SH-SY5Y (cell line): Measurements from ENCODE around the gene ASCC2.
A peak's percentile ranks its signal among the peaks of the same experiment; 100 is the strongest.

Experiments
- GATA2 ChIP-seq: IDR thresholded peaks from 2 replicates; pipeline ENCODE4 v1.6.1; 2011; ENCODE audit warnings: mild to moderate bottlenecking, low read depth, low read length
- GATA3 ChIP-seq: IDR thresholded peaks from 2 replicates; pipeline ENCODE4 v1.6.1; 2011; ENCODE audit warnings: low read depth, mild to moderate bottlenecking, low read length, moderate library complexity

ASCC2 gene, protein sequence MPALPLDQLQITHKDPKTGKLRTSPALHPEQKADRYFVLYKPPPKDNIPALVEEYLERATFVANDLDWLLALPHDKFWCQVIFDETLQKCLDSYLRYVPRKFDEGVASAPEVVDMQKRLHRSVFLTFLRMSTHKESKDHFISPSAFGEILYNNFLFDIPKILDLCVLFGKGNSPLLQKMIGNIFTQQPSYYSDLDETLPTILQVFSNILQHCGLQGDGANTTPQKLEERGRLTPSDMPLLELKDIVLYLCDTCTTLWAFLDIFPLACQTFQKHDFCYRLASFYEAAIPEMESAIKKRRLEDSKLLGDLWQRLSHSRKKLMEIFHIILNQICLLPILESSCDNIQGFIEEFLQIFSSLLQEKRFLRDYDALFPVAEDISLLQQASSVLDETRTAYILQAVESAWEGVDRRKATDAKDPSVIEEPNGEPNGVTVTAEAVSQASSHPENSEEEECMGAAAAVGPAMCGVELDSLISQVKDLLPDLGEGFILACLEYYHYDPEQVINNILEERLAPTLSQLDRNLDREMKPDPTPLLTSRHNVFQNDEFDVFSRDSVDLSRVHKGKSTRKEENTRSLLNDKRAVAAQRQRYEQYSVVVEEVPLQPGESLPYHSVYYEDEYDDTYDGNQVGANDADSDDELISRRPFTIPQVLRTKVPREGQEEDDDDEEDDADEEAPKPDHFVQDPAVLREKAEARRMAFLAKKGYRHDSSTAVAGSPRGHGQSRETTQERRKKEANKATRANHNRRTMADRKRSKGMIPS

DNA sequence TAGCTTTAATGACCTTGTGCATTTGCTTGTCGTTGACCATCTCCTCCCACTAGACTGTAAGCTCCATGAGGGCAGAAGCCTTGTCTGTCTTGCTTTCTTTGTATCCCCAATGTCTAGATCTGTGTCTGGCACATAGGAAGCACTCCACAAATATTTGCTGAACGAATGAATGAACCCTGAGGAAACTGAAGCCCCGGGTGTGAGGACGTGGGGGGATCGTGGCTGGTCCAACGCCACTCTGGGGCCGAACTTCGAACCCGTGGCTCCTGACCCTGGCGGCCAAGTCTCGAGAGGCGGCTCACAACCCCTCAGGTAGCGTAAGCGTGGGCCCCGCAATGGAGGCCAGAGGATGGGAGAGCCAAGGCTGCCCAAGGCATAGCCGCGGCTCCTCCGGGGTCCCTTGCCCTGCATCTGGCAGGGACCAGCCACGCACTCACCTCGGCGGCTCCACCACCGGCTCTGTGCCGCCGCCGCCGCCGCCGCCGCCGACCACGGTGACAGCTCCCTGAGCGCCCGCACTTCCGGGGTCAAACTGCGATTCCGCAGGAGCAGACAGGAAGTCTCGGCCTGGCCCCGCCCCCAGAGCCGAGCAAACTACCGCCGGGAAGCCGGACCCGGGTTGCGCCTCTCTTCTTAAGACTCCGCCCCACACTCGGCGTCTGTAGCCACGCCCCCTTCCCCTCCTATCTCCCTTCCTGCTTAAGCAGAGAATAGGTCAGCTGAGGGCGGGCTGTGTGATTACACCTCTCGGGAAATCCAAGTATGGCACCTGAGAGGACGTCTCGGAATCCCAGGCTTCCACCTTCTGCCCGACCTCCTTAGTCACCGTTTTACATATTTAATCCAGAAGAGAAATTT, at the start of gene ASCC2:
Gene ASCC2, minus strand, starts transcription at position 534 of the 858 bp plus-strand sequence. CDS start 5,949 bp downstream, outside the sequence.
- TF ChIP-seq GATA2 (peak; percentile 22; the same call in 1 of the 2 replicates), GATA3 (no peak)

DNA sequence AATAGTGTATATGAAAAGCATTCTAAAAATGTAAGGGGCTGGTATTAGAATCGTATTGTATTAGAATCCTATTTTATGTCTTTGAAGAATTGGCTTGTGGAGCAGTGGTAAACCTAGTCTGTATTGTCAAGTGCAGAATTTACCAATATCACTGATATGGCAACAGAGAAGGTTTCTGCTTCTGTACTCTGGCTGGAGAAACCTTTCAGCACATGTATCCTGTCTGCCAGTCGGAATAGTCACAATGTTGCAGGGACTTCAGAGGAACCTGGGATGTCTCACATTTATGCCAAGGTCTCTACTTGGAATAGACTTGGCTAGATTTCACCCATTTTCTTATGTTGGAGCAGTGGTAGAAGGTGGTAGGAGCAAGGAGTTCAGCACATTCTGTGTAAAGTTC, 49.3 kb upstream of the ASCC2 start:
- TF ChIP-seq GATA2: no peak
- TF ChIP-seq GATA3: no peak

DNA sequence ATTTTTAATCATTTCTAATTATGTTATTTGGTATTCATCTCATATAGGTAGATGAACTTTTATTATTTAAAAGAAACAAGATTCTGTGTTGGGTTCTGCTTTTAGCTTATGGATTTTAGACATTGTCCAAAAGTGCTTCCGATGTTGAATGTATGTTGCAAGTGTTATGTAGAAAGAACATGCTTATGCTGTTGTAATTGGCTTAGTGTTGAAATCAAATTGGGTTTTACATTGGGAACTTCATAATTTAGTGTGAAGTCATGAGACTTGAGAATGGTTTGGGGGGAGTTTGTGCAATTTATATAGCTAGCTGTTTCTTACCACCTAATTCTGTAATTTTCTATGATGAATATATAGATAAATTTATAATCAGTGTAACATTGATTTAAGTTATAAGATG, 48.5 kb upstream of the ASCC2 start:
- TF ChIP-seq GATA2: no peak
- no peak for TF ChIP-seq GATA3

DNA sequence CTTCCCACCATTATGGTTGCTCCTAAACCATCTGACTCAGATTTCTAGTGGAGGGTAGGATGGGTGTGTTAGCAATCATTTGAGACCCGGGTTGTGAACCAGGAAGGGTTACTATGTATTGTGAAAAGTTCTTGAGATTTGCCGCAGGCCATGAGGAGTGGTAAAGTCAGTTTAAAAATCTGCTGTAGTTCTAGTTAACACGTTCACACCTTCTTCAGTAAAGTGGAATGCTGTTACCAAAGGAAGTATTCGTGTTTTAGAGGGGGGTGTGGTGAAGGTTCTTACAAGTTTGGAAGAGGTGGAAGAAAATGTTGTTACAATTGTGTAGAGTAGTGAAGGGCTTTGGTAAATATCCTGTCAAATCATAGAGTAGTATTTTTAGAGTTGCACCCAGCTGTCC, 47.5 kb upstream of the ASCC2 start:
- TF ChIP-seq GATA2: no peak
- TF ChIP-seq GATA3: no peak

GRCh38 chr22:29883775-29884097, 45.7 kb upstream of the ASCC2 start:
- TF ChIP-seq GATA3 (no peak), GATA2 (no peak)

- no peak for TF ChIP-seq GATA3
- TF ChIP-seq GATA2: no peak
Observed at GRCh38 chr22:29883045-29883774, 45.1 kb upstream of the ASCC2 start, which contains the start of gene MTMR3. TSS of gene MTMR3 (plus strand) at chr22:29883174. CDS start at chr22:29971060, 87,886 bp downstream.

DNA sequence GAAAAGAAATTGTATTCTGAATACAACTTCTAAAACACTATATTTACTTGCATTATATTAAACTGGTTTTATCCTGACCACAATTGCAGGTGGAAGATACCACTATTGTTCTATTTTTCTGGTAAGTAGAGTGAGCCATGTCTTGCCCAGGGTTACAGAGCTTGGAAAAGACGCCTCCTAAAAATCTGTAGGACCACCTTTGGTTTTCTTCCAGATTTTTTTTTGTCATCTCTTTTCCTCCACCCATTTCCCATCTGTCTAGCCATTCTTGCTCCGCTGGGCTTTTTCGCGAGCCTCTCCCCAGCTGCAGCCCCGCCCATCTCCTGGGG, 44.6 kb upstream of the ASCC2 start:
- no peak for TF ChIP-seq GATA3
- no peak for TF ChIP-seq GATA2

- no peak for TF ChIP-seq GATA3
- no peak for TF ChIP-seq GATA2
Observed at GRCh38 chr22:29879753-29880152, 41.7 kb upstream of the ASCC2 start.

DNA sequence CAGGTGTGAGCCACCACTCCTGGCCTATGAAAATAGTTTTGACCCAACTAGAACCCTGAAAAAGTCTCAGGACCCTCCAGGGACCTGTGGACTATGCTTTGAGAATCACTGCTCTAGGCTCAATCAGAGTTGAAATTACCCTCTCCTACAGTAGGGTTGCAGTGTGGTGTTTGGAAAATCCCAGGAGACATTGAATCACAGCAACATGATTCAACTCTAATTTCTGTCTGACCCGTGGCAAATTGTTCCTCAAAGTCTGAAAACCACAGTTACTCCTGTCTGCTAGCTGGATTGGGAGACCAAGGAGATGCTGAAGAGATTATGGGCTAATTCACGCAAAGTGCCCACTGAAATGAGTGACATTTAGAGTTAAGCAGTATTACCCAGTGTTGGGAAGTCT, 39.5 kb upstream of the ASCC2 start:
- TF ChIP-seq GATA3 (no peak), GATA2 (no peak)

GRCh38 chr22:29873943-29874342, 35.9 kb upstream of the ASCC2 start:
- TF ChIP-seq GATA2: no peak
- no peak for TF ChIP-seq GATA3

GRCh38 chr22:29872989-29873388, 34.9 kb upstream of the ASCC2 start:
- no peak for TF ChIP-seq GATA3

DNA sequence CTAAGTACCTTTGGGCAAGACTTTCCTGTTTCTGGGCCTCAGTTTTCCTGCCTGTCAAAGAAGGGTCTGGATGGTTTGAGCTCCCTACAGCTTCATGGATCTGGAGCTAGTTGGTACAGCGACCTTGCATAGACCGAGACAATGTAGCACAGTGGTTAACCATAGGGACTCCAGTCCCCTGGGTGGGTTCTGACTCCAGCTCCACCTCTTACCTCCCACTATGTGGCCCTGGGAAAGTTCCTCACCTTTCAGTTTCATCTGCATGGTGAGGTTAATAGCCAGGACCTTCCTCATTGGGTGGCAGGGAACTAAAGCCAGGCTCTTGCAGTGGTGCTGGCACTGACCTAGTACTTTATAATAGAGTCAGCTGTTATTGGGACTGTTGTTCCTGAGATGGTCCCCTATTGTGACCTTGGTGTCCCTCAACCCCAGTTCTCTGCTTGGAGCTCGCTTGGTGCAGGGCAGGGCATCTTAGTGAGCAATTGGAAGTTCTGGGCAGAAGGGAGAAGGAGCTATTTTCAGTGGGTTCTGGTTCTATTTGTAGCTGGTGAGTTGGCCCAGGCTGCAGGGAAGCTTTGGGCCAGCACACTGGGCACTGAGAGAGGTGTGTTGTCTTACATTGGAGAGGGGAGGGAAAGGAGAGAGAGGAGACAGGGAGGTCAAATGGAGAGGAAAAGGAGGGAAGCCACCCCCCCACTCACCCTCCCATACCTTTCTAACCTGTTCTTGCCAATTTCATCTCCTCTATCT, 34.2 kb upstream of the ASCC2 start:
- TF ChIP-seq GATA3 (no peak), GATA2 (no peak)

DNA sequence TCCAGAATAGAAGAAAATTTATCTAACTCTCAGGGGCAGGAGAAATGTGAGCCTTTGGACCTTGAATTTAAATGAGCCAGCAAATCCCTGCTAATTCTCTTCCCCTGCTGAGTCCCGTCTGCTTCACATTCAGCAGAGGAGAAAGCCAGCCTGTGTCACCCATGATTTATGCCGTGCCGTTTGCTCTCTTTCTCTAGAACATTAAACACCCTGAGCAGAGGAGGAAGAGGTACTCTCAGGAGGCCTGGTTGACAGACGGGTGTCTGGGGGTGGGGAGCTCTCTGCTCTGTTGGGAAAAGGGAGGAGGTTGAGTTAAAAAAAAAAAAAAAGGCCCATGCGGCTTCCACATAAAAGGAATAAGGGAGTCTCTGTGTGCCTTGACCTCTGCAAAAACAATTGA, 33.6 kb upstream of the ASCC2 start:
- no peak for TF ChIP-seq GATA2
- TF ChIP-seq GATA3: no peak

DNA sequence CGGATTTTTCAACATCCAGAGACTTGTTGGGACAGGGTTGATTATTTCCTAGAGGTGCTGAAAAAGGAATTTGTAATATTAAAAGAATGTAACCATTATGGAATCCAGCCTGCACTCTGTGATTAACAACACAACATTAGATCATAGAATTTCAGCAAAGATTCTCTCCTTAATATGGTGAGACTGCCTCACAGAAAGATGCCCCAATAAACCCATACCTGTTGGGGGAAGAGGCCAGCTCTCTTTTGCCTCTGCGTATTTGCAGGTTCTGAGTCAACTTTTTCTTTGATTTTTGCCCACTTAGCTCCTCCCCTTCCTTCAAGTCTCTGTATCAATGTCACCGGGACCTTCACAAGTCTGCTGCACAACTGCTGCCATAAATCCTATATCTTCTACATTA, 32.5 kb upstream of the ASCC2 start:
- no peak for TF ChIP-seq GATA2
- no peak for TF ChIP-seq GATA3
